Stromal cell of bone marrow (primary cell): ENCODE results near the gene NR2F2.

Experiments
- DNase-seq: peaks from one replicate; pipeline ENCODE4 v3.0.0-alpha.2; 2012; ENCODE audit warnings: low read depth

Gene NR2F2

GRCh38 chr15:96330450-96331143 lies at the start of gene NR2F2:
Gene NR2F2, plus strand, starts transcription at chr15:96330700. Its CDS starts 1,406 bp downstream, at chr15:96332106.
- peak; percentile 98 for DNase-seq

GRCh38 chr15:96285305-96285704 lies 45.2 kb upstream of the NR2F2 start:
- DNase-seq, result peak; percentile 77

GRCh38 chr15:96285729-96286254 lies 44.7 kb upstream of the NR2F2 start:
- no peak for DNase-seq

GRCh38 chr15:96290679-96291078 lies 39.8 kb upstream of the NR2F2 start:
- no peak for DNase-seq

- DNase-seq, result no peak
These were observed 37.9 kb upstream of the NR2F2 start for GRCh38 chr15:96292635-96293034.

- no peak for DNase-seq
These were observed 37.1 kb upstream of the NR2F2 start for GRCh38 chr15:96293441-96293840.

GRCh38 chr15:96294766-96295165 lies 35.7 kb upstream of the NR2F2 start:
- DNase-seq, result no peak

- no peak for DNase-seq
These were observed 34.2 kb upstream of the NR2F2 start for GRCh38 chr15:96296264-96296663.

GRCh38 chr15:96297783-96298182 lies 32.7 kb upstream of the NR2F2 start:
- no peak for DNase-seq

GRCh38 chr15:96298217-96298616 lies 32.3 kb upstream of the NR2F2 start:
- no peak for DNase-seq

- no peak for DNase-seq
These were observed 29.7 kb upstream of the NR2F2 start for GRCh38 chr15:96300836-96301235.

GRCh38 chr15:96303503-96304056 lies 26.9 kb upstream of the NR2F2 start:
- DNase-seq, result no peak

- no peak for DNase-seq
These were observed 25.7 kb upstream of the NR2F2 start for GRCh38 chr15:96304839-96305238.

GRCh38 chr15:96306321-96306720 lies 24.2 kb upstream of the NR2F2 start:
- DNase-seq, result no peak

- DNase-seq, result no peak
These were observed 22.6 kb upstream of the NR2F2 start for GRCh38 chr15:96307856-96308394.

- no peak for DNase-seq
These were observed 21.3 kb upstream of the NR2F2 start for GRCh38 chr15:96309143-96309660.

- DNase-seq, result no peak
These were observed 19.1 kb upstream of the NR2F2 start for GRCh38 chr15:96311256-96311955.

GRCh38 chr15:96311956-96312294 lies 18.6 kb upstream of the NR2F2 start:
- DNase-seq, result no peak

GRCh38 chr15:96312641-96313335 lies 17.7 kb upstream of the NR2F2 start:
- no peak for DNase-seq

GRCh38 chr15:96314518-96314917 lies 16.0 kb upstream of the NR2F2 start:
- DNase-seq, result no peak

GRCh38 chr15:96314963-96315362 lies 15.5 kb upstream of the NR2F2 start:
- DNase-seq, result no peak
